Memory B cell (primary cell): ENCODE measurements around the gene FAM120AOS.

Experiments
- ATAC-seq: fragments of 150-1000 bp; cut with Tn5 transposase; 2 replicates; pipeline ENCODE4 v1.10.0; 2021; ENCODE audit warnings: low read depth, mild to moderate bottlenecking, moderate library complexity
- DNase-seq, 2 donors: peaks; one replicate each; pipeline ENCODE4 v3.0.0; 2022; ENCODE audit warnings: low spot score in 2 of 2
- H3K27ac Mint-ChIP-seq: one replicate; pipeline ENCODE4 v1.8.0; 2022; ENCODE audit warnings: mild to moderate bottlenecking, moderate library complexity, mixed read lengths
- H3K27me3 Mint-ChIP-seq: one replicate; pipeline ENCODE4 v1.8.0; 2022; ENCODE audit warnings: mixed read lengths
- H3K36me3 Mint-ChIP-seq: one replicate; pipeline ENCODE4 v1.8.0; 2022; ENCODE audit warnings: mild to moderate bottlenecking, mixed read lengths
- H3K4me1 Mint-ChIP-seq: one replicate; pipeline ENCODE4 v1.8.0; 2022; ENCODE audit warnings: mixed read lengths
- H3K4me3 Mint-ChIP-seq: one replicate; pipeline ENCODE4 v1.8.0; 2022; ENCODE audit warnings: mild to moderate bottlenecking, moderate library complexity, mixed read lengths
- H3K9me3 Mint-ChIP-seq: one replicate; pipeline ENCODE4 v1.8.0; 2022; ENCODE audit warnings: mixed read lengths

FAM120AOS gene

DNA sequence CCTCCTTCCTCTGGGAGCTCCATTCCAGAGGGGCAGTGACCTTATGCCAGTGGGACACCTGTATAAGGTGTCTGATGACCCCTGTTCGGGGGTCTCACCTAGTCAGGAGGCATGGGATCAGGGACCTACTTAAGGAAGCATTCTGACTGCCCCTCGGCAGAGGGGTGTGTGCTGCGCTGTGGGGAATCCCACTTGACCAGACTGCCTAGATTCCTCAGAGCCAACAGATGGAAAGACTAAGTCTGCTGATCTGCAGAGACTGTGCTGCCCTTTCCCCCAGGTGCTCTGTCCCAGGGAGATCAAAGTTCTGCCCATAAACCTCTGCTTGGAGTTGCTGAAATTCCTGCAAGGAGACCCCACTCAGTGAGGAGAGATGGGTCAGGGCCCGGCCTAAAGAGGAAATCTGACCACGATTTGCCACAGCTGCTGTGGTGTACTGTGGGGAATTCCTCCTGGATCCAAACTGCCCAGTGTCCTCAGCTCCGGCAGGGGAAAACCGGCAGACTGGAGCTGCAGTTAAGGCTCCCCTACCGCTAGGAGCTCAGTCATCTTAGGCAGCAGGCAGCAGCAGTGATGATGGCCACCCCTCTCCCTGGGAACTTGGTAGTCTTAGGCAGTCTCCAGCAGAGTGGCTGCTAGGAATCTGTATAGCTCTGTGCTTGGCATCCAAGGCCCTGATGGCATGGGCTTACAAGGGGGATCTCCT, 36.7 kb downstream of the FAM120AOS start:
- H3K36me3 Mint-ChIP-seq, result peaks cover 10% of the 10 kb centered on the region
- no peaks in the 10 kb centered on the region for H3K4me1 Mint-ChIP-seq
- no peak overlapping the region for H3K4me3 Mint-ChIP-seq
- peaks cover 14% of the 10 kb centered on the region for H3K9me3 Mint-ChIP-seq
- ATAC-seq, result no peak
- peaks cover 10% of the 10 kb centered on the region for H3K27me3 Mint-ChIP-seq
- no peak overlapping the region for H3K27ac Mint-ChIP-seq
- DNase-seq, result no peak

DNA sequence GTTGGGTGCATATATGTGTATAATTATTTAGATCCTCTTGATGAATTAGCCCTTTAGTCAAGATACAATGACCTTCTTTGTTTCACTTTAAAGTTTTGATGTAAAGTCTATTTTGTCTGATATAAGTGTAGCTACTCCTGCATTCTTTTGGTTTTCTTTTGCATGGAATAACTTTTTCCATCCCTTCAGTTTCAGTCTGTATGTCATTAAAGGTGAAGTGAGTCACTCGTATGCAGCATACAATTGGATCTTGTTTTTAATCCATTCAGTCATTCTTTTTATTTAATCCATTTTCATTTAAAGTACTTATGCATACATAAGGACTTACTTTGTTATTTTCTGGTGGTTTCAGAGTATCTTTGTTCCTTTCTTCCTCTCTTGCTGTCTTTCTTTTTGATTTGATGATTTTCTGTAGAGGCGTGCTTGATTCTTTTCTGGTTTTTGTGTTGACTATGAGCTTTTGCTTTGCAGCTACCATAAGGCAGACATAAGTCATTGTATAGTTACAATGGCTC, 38.1 kb downstream of the FAM120AOS start:
- H3K36me3 Mint-ChIP-seq, result peaks cover 10% of the 10 kb centered on the region
- ATAC-seq (no peak), DNase-seq (no peak)
- peaks cover 12% of the 10 kb centered on the region for H3K27me3 Mint-ChIP-seq
- no peaks in the 10 kb centered on the region for H3K4me1 Mint-ChIP-seq
- no peak overlapping the region for H3K27ac Mint-ChIP-seq
- no peak overlapping the region for H3K4me3 Mint-ChIP-seq
- H3K9me3 Mint-ChIP-seq, result peaks cover 12% of the 10 kb centered on the region

DNA sequence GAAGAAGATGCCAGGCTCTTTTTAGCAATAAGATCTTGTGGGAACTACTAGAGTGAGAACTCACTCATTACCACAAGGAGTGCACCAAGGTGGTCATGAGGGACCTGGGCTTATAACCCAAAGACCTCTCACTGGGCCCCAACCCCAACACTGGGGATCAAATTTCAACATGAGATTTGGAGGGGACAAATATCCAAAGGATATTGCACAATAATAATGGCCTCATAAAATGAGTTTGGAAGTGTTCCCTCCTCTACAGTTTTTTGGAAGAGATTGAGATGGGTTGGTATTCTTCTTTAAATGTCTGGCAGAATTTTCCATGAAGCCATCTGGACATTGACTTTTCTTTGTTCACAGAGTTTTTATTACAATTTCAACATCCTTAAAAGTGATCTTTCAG, 39.9 kb downstream of the FAM120AOS start:
- DNase-seq (no peak), ATAC-seq (no peak)
- H3K27ac Mint-ChIP-seq, result no peak overlapping the region
- H3K4me1 Mint-ChIP-seq, result no peaks in the 10 kb centered on the region
- peaks cover 14% of the 10 kb centered on the region for H3K27me3 Mint-ChIP-seq
- peaks cover 6% of the 10 kb centered on the region for H3K36me3 Mint-ChIP-seq
- H3K9me3 Mint-ChIP-seq, result peaks cover 7% of the 10 kb centered on the region
- H3K4me3 Mint-ChIP-seq, result no peak overlapping the region

DNA sequence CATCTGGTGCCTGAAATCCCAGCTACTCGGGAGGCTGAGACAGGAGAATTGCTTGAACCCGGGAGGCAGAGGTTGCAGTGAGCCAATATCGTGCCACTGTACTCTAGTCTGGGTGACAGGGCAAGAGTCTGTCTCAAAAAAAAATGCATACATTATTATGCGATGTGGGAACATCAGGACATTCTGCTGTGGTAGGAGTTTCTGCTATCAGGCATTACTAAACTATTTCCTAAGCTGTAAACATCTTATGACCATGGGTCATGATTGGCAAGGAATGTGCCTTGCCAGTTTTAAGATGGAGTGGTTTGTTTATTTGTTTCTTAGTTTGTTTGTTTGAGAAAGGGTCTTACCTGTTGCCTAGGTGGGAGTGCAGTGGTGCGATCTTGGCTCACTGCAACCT, 47.0 kb downstream of the FAM120AOS start:
- DNase-seq, result no peak
- H3K4me3 Mint-ChIP-seq, result no peak overlapping the region
- no peak overlapping the region for H3K27ac Mint-ChIP-seq

DNA sequence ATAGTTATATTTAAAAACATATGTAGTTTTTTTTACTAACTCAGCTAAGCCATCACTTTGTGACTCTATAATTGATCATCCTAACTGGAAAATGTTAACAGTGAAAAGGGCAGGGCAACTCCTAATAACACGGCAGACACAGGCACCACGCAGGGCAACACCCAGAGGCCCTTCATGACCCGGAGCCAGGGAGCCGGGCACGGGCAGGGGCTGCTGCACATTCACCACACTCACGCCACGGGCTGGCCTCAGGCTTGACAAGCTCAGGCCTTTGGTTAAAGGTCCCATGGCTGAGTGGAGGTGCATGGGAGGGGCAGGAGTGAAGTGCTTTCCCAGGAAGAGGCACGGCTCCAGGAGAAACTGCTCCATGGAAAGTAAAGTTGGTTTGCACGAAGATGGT, 54.9 kb downstream of the FAM120AOS start:
- Mint-ChIP-seq H3K9me3 (peaks cover 3% of the 10 kb centered on the region), H3K4me1 (no peaks in the 10 kb centered on the region), H3K27ac (no peak overlapping the region), H3K4me3 (no peak overlapping the region), H3K27me3 (peaks cover 4% of the 10 kb centered on the region), H3K36me3 (peaks cover 2% of the 10 kb centered on the region)
- ATAC-seq, result no peak
- no peak for DNase-seq

More for the DNA sequence above, 47.0 kb downstream of the FAM120AOS start:
- no peaks in the 10 kb centered on the region for H3K9me3 Mint-ChIP-seq
- ATAC-seq, result no peak
- H3K36me3 Mint-ChIP-seq, result no peaks in the 10 kb centered on the region
- H3K27me3 Mint-ChIP-seq, result peaks cover 10% of the 10 kb centered on the region
- no peaks in the 10 kb centered on the region for H3K4me1 Mint-ChIP-seq

DNA sequence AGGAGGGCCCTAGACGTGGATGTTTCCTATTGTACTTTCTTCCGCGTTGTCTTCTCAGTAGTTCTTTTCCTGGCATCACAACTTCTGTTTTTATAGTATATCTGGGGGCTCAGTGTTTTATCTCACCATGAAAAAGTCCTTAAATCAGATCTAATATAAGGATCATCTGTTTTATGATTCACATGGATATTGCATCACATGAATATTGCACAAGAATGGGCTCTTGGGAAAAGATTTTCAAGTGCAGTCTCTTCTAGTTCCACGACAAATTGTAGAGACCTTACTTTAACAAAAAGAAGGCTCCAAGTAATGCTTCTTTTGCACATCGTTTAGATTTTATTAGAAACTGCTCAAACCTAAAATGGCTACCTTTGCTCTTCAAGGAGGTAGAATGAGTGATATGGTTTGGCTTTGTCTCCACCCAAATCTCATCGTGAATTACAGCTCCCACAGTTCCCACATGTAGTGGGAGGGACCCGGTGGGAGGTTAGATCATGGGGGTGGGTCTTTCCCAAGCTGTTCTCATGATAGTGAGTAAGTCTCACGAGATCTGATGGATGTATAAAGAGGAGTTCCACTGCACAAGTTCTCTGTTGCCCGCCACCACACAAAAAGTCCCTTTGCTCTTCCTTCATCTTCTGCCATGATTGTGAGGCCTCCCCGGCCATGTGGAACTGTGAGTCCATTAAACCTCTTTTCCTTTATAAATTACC, 55.6 kb downstream of the FAM120AOS start:
- DNase-seq (no peak), ATAC-seq (no peak)
- Mint-ChIP-seq H3K27ac (no peak overlapping the region), H3K4me1 (no peaks in the 10 kb centered on the region), H3K36me3 (peaks cover 2% of the 10 kb centered on the region), H3K27me3 (peaks cover 4% of the 10 kb centered on the region), H3K4me3 (no peak overlapping the region), H3K9me3 (peaks cover 3% of the 10 kb centered on the region)
